ENCODE results near the gene CABP1. TPM values are rescaled to one million over a fixed set of nuclear protein-coding genes. Genes with fewer than 3 reads are reported as not detected.

CABP1 gene
- total and polyA plus RNA-seq, 10 of the 15 experiments (the other 5 are each of a cell fraction or from before 2014, with no cell fraction given) = 0.16 to 2.4 (median 0.80) TPM; not detected in 2

DNA sequence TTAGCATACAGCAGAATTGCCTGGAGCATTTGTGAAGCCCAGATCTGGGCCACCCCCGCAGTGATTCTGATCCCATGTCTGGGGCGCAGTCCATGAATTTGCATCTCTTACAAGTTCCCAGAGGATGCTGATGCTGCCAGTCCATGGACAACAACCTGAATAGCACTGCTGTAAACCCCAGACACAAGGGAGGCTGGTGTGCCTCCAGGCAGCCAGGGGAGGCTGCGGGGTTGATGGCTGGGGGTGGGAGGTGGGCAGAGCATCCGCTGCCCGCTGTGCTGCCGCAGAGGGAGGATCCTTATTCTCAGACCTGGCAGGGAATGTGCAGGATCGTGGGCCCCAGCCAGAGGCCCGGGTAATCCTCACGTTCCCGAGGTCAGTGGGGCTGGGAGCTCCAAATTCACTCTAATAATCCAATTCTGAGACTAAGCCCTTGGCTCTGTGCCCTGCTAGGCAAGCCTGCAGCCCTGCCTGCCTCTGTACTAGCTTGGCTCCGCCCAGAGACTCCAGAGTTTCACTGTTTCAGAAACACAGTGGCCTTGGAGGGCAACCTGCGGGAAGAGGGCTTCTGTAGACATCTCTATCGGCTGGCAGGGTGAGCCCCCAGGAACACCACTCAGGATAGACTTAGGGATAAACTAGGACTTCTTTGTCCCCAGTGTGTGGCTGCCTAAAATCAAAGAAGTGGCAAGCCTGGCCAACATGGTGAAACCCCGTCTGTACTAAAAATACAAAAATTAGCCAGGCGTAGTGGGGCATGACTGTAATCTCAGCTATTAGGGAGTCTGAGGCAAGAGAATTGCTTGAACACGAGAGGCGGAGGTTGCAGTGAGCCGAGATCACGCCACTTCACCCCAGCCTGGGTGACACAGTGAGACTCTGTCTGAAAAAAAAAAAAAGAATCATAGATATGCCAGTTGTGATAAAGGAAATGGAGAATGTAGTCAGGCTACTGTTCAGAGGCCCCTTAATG is 28.7 kb downstream of the CABP1 start (continued):
- TF ChIP-seq LARP7 (IDR thresholded peaks at IDR 0.05) (no peak), NFIC (IDR thresholded peaks at IDR 0.05; ENCODE audit: low read depth, low read length) (0 out of 2 replicates have a peak, but pooled peaks have one; percentile 13), JUNB (IDR thresholded peaks at IDR 0.05) (no peak), EED (IDR thresholded peaks at IDR 0.05; ENCODE audit: low read depth) (peak; percentile 77), CHD2 (IDR thresholded peaks at IDR 0.05; ENCODE audit: borderline replicate concordance, low read depth, low read length) (peak; percentile 41; the same call in 1 of the 2 replicates), BHLHE40 (IDR thresholded peaks at IDR 0.05; ENCODE audit: borderline replicate concordance in 1 of 2, low read depth in 2 of 2, low read length in 1 of 2) (peak; percentile 89 to 94), RUNX3 (IDR thresholded peaks at IDR 0.05; ENCODE audit: low read length) (peak; percentile 56; the same call in 1 of the 2 replicates), ZNF622 (IDR thresholded peaks at IDR 0.05) (no peak), BACH1 (IDR thresholded peaks at IDR 0.05; ENCODE audit: borderline replicate concordance) (peak; percentile 59; the same call in 1 of the 2 replicates), FOS (IDR thresholded peaks at IDR 0.05; ENCODE audit: borderline replicate concordance, extremely low read depth, insufficient read length) (no peak), MEF2B (IDR thresholded peaks at IDR 0.05; ENCODE audit: partially characterized antibody, poor library complexity, severe bottlenecking) (peak; percentile 81), POLR2AphosphoS5 (IDR thresholded peaks at IDR 0.05; ENCODE audit: low read length) (peak; percentile 45; the same call in 1 of the 2 replicates), ZNF384 (IDR thresholded peaks at IDR 0.05; ENCODE audit: borderline replicate concordance, low read depth, low read length) (peak; percentile 85), CBX5 (IDR thresholded peaks at IDR 0.05; ENCODE audit: low read depth) (0 out of 2 replicates have a peak, but pooled peaks have one; percentile 33), FOXK2 (IDR thresholded peaks at IDR 0.05) (no peak), ATF7 (IDR thresholded peaks at IDR 0.05; ENCODE audit: low read depth) (peak; percentile 75), CREB1 (IDR thresholded peaks at IDR 0.05; ENCODE audit: low read depth) (0 out of 2 replicates have a peak, but pooled peaks have one; percentile 25), IKZF2 (IDR thresholded peaks at IDR 0.05) (peak; percentile 79 to 85; a peak in 3 of 4 replicates), ZNF24 (IDR thresholded peaks at IDR 0.05) (no peak), MYC (IDR thresholded peaks at IDR 0.05; ENCODE audit: insufficient read depth, insufficient read length, insufficient replicate concordance, low read length, severe bottlenecking) (no peak), HDAC6 (IDR thresholded peaks at IDR 0.05; ENCODE audit: unreplicated experiment) (no peak), BRCA1 (IDR thresholded peaks at IDR 0.05; ENCODE audit: low read depth, low read length) (no peak), FOXM1 (IDR thresholded peaks at IDR 0.05; ENCODE audit: low read depth, low read length) (no peak)
- TF ChIP-seq, protein P1, sequence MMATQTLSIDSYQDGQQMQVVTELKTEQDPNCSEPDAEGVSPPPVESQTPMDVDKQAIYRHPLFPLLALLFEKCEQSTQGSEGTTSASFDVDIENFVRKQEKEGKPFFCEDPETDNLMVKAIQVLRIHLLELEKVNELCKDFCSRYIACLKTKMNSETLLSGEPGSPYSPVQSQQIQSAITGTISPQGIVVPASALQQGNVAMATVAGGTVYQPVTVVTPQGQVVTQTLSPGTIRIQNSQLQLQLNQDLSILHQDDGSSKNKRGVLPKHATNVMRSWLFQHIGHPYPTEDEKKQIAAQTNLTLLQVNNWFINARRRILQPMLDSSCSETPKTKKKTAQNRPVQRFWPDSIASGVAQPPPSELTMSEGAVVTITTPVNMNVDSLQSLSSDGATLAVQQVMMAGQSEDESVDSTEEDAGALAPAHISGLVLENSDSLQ (IDR thresholded peaks at IDR 0.05) = peak; percentile 33; the same call in 1 of the 2 replicates
- TF ChIP-seq, protein P2, sequence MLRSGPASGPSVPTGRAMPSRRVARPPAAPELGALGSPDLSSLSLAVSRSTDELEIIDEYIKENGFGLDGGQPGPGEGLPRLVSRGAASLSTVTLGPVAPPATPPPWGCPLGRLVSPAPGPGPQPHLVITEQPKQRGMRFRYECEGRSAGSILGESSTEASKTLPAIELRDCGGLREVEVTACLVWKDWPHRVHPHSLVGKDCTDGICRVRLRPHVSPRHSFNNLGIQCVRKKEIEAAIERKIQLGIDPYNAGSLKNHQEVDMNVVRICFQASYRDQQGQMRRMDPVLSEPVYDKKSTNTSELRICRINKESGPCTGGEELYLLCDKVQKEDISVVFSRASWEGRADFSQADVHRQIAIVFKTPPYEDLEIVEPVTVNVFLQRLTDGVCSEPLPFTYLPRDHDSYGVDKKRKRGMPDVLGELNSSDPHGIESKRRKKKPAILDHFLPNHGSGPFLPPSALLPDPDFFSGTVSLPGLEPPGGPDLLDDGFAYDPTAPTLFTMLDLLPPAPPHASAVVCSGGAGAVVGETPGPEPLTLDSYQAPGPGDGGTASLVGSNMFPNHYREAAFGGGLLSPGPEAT (IDR thresholded peaks at IDR 0.05; ENCODE audit: low read depth) = peak; percentile 79
- TF ChIP-seq, protein P3, sequence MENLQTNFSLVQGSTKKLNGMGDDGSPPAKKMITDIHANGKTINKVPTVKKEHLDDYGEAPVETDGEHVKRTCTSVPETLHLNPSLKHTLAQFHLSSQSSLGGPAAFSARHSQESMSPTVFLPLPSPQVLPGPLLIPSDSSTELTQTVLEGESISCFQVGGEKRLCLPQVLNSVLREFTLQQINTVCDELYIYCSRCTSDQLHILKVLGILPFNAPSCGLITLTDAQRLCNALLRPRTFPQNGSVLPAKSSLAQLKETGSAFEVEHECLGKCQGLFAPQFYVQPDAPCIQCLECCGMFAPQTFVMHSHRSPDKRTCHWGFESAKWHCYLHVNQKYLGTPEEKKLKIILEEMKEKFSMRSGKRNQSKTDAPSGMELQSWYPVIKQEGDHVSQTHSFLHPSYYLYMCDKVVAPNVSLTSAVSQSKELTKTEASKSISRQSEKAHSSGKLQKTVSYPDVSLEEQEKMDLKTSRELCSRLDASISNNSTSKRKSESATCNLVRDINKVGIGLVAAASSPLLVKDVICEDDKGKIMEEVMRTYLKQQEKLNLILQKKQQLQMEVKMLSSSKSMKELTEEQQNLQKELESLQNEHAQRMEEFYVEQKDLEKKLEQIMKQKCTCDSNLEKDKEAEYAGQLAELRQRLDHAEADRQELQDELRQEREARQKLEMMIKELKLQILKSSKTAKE (IDR thresholded peaks at IDR 0.05; ENCODE audit: low read depth, poor library complexity, severe bottlenecking) = peak; percentile 93
